ENCODE results near the gene TBPL2. TPM values are rescaled to one million over a fixed set of nuclear protein-coding genes. Genes with fewer than 3 reads are reported as not detected.
"Not testable (repeated sequence)": the region's sequence is repeated elsewhere in the genome, so short reads cannot be mapped to it uniquely, and the experiment has no call there.

Gene TBPL2
- total RNA-seq = not detected

- Mint-ChIP-seq H3K4me3 (no peak within 1 kb of the TSS), H3K4me1 (ENCODE audit: low read depth) (peaks cover 1% of the 10 kb centered on the region), H3K9me3 (no peaks in the 10 kb centered on the region), H3K36me3 (ENCODE audit: insufficient read depth) (no peaks in the 10 kb centered on the region), H3K27me3 (ENCODE audit: low read depth) (no peaks in the 10 kb centered on the region)
- DNase-seq (no peak), ATAC-seq (no peak)
Measured at GRCh38 chr14:55440385-55440784, at the start of gene TBPL2. Gene TBPL2 (minus strand): TSS chr14:55440616. CDS start chr14:55440449, 167 bp downstream.

GRCh38 chr14:55488204-55488603, 47.8 kb upstream of the TBPL2 start:
- Mint-ChIP-seq H3K4me1 (ENCODE audit: low read depth) (no peaks in the 10 kb centered on the region), H3K27me3 (ENCODE audit: low read depth) (no peaks in the 10 kb centered on the region), H3K4me3 (no peak overlapping the region), H3K36me3 (ENCODE audit: insufficient read depth) (no peaks in the 10 kb centered on the region), H3K9me3 (peaks cover under 1% of the 10 kb centered on the region)
- DNase-seq (no peak), ATAC-seq (no peak)

- H3K36me3 Mint-ChIP-seq (ENCODE audit: insufficient read depth) = no peaks in the 10 kb centered on the region
- no peaks in the 10 kb centered on the region for H3K27me3 Mint-ChIP-seq (ENCODE audit: low read depth)
- H3K9me3 Mint-ChIP-seq = no peaks in the 10 kb centered on the region
- ATAC-seq (no peak), DNase-seq (no peak)
- no peaks in the 10 kb centered on the region for H3K4me1 Mint-ChIP-seq (ENCODE audit: low read depth)
- H3K4me3 Mint-ChIP-seq = no peak overlapping the region
Measured at GRCh38 chr14:55482936-55483605, 42.7 kb upstream of the TBPL2 start.

GRCh38 chr14:55481769-55482168, 41.4 kb upstream of the TBPL2 start:
- ATAC-seq (no peak), DNase-seq (no peak)
- Mint-ChIP-seq H3K4me3 (no peak overlapping the region), H3K36me3 (ENCODE audit: insufficient read depth) (no peaks in the 10 kb centered on the region), H3K27me3 (ENCODE audit: low read depth) (no peaks in the 10 kb centered on the region), H3K4me1 (ENCODE audit: low read depth) (no peaks in the 10 kb centered on the region), H3K9me3 (no peaks in the 10 kb centered on the region)

GRCh38 chr14:55477680-55478079, 37.3 kb upstream of the TBPL2 start:
- Mint-ChIP-seq H3K36me3 (ENCODE audit: insufficient read depth) (no peaks in the 10 kb centered on the region), H3K4me3 (no peak overlapping the region), H3K9me3 (no peaks in the 10 kb centered on the region), H3K4me1 (ENCODE audit: low read depth) (no peaks in the 10 kb centered on the region), H3K27me3 (ENCODE audit: low read depth) (no peaks in the 10 kb centered on the region)
- ATAC-seq (no peak), DNase-seq (no peak)

- not testable (repeated sequence) for H3K36me3 Mint-ChIP-seq (ENCODE audit: insufficient read depth); H3K27me3 Mint-ChIP-seq (ENCODE audit: low read depth); ATAC-seq; H3K9me3 Mint-ChIP-seq; H3K4me1 Mint-ChIP-seq (ENCODE audit: low read depth); H3K4me3 Mint-ChIP-seq; DNase-seq
Measured at GRCh38 chr14:55476448-55476847, 36.0 kb upstream of the TBPL2 start.

GRCh38 chr14:55473786-55474185, 33.4 kb upstream of the TBPL2 start:
- Mint-ChIP-seq H3K9me3 (no peaks in the 10 kb centered on the region), H3K27me3 (ENCODE audit: low read depth) (no peaks in the 10 kb centered on the region), H3K4me3 (no peak overlapping the region), H3K36me3 (ENCODE audit: insufficient read depth) (no peaks in the 10 kb centered on the region), H3K4me1 (ENCODE audit: low read depth) (no peaks in the 10 kb centered on the region)
- DNase-seq = no peak
- no peak for ATAC-seq

GRCh38 chr14:55470025-55470424, 29.6 kb upstream of the TBPL2 start:
- H3K27me3 Mint-ChIP-seq (ENCODE audit: low read depth) = peaks cover 2% of the 10 kb centered on the region
- ATAC-seq = no peak
- H3K9me3 Mint-ChIP-seq = no peaks in the 10 kb centered on the region
- no peaks in the 10 kb centered on the region for H3K4me1 Mint-ChIP-seq (ENCODE audit: low read depth)
- H3K4me3 Mint-ChIP-seq = no peak overlapping the region
- H3K36me3 Mint-ChIP-seq (ENCODE audit: insufficient read depth) = no peaks in the 10 kb centered on the region
- no peak for DNase-seq

- H3K4me3 Mint-ChIP-seq = no peak overlapping the region
- H3K9me3 Mint-ChIP-seq = no peaks in the 10 kb centered on the region
- H3K27me3 Mint-ChIP-seq (ENCODE audit: low read depth) = peaks cover 5% of the 10 kb centered on the region
- DNase-seq (no peak), ATAC-seq (no peak)
- H3K36me3 Mint-ChIP-seq (ENCODE audit: insufficient read depth) = no peaks in the 10 kb centered on the region
- H3K4me1 Mint-ChIP-seq (ENCODE audit: low read depth) = peaks cover 3% of the 10 kb centered on the region
Measured at GRCh38 chr14:55467307-55467706, 26.9 kb upstream of the TBPL2 start.

GRCh38 chr14:55458800-55459515, 18.5 kb upstream of the TBPL2 start:
- H3K4me3 Mint-ChIP-seq = no peak overlapping the region
- ATAC-seq (peak; percentile 62 to 73), DNase-seq (no peak)

GRCh38 chr14:55457496-55457895, 17.1 kb upstream of the TBPL2 start:
- Mint-ChIP-seq H3K4me3 (no peak overlapping the region), H3K9me3 (no peaks in the 10 kb centered on the region), H3K36me3 (ENCODE audit: insufficient read depth) (no peaks in the 10 kb centered on the region), H3K27me3 (ENCODE audit: low read depth) (peaks cover 2% of the 10 kb centered on the region), H3K4me1 (ENCODE audit: low read depth) (peaks cover 9% of the 10 kb centered on the region)
- ATAC-seq (no peak), DNase-seq (no peak)

More at GRCh38 chr14:55458800-55459515, 18.5 kb upstream of the TBPL2 start:
- H3K4me1 Mint-ChIP-seq (ENCODE audit: low read depth) = peaks cover 12% of the 10 kb centered on the region
- H3K9me3 Mint-ChIP-seq = no peaks in the 10 kb centered on the region
- H3K36me3 Mint-ChIP-seq (ENCODE audit: insufficient read depth) = no peaks in the 10 kb centered on the region
- H3K27me3 Mint-ChIP-seq (ENCODE audit: low read depth) = peaks cover 5% of the 10 kb centered on the region

- not testable (repeated sequence) for H3K27me3 Mint-ChIP-seq (ENCODE audit: low read depth); H3K4me1 Mint-ChIP-seq (ENCODE audit: low read depth); DNase-seq; H3K9me3 Mint-ChIP-seq; H3K36me3 Mint-ChIP-seq (ENCODE audit: insufficient read depth); H3K4me3 Mint-ChIP-seq; ATAC-seq
Measured at GRCh38 chr14:55456411-55456810, 16.0 kb upstream of the TBPL2 start.

GRCh38 chr14:55454264-55455002, 14.0 kb upstream of the TBPL2 start:
- H3K4me3 Mint-ChIP-seq = no peak overlapping the region

GRCh38 chr14:55451950-55452349, 11.5 kb upstream of the TBPL2 start:
- H3K4me1 Mint-ChIP-seq (ENCODE audit: low read depth) = peaks cover 10% of the 10 kb centered on the region
- no peaks in the 10 kb centered on the region for H3K9me3 Mint-ChIP-seq
- H3K4me3 Mint-ChIP-seq = no peak overlapping the region
- peaks cover 2% of the 10 kb centered on the region for H3K27me3 Mint-ChIP-seq (ENCODE audit: low read depth)
- ATAC-seq = no peak
- H3K36me3 Mint-ChIP-seq (ENCODE audit: insufficient read depth) = no peaks in the 10 kb centered on the region
- DNase-seq = no peak

More at GRCh38 chr14:55454264-55455002, 14.0 kb upstream of the TBPL2 start:
- DNase-seq = no peak
- no peak for ATAC-seq
- H3K4me1 Mint-ChIP-seq (ENCODE audit: low read depth) = peaks cover 9% of the 10 kb centered on the region
- H3K9me3 Mint-ChIP-seq = no peaks in the 10 kb centered on the region
- no peaks in the 10 kb centered on the region for H3K36me3 Mint-ChIP-seq (ENCODE audit: insufficient read depth)
- peaks cover 2% of the 10 kb centered on the region for H3K27me3 Mint-ChIP-seq (ENCODE audit: low read depth)

Measured in activated T-cell treated with anti-CD3 and anti-CD28 coated beads, Interleukin-2, amount 50 U/mL, for 4 hours (primary cell).